ENCODE results near the gene ACOD1. TPM values are rescaled to one million over a fixed set of nuclear protein-coding genes. Genes with fewer than 3 reads are reported as not detected.
"Not testable (repeated sequence)": the region's sequence is repeated elsewhere in the genome, so short reads cannot be mapped to it uniquely, and the experiment has no call there.

ACOD1 gene
- total RNA-seq, 4 donors from 2014 or later: not detected

DNA sequence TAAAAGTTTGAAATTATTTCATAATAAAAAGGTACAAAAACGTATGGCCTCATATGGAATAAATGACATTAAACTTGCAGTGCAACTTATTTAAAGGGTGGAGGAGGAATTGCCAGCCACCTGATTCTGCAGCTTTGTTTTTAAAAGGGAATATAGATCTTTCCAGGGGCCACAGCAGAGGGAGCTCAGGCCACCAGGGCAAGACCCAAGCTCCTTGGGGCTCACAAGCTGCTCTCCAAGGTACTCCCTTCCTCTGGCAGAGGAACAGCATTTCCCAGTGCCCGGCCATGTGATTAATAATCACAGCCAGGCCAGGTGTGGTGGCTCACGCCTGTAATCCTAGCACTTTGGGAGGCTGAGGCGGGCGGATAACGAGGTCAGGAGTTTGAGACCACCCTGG, 6.2 kb downstream of the ACOD1 start:
- DNase-seq (ENCODE audit: low spot score in 2 of 2): no peak
- H3K4me3 ChIP-seq (ENCODE audit: low read depth, poor library complexity, severe bottlenecking): no peak overlapping the region
- WGBS, 2 donors: 77 to 85% methylated on average over 6 of the region's 6 CpGs
- no peak for TF ChIP-seq POLR2A (IDR thresholded peaks at IDR 0.05)
- intact Hi-C loops (cut with DNase I; ENCODE audit: low total_unique reads): no loop called here

DNA sequence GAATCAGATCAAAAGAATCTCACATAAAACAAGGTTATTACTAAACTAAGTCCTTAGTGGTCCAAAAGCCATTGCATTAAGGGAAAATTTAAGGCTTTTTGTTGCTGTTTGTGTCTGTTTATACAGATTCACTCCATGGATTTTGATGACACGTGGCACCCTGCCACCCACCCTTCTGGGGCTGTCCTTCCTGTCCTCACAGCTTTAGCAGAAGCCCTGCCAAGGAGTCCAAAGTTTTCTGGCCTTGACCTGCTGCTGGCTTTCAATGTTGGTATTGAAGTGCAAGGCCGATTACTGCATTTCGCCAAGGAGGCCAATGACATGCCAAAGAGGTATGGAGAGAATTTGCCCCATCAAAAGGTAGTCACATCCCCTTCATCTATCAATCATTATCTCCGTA, 6.9 kb downstream of the ACOD1 start:
- TF ChIP-seq POLR2A (IDR thresholded peaks at IDR 0.05): no peak
- TF ChIP-seq, protein P1, sequence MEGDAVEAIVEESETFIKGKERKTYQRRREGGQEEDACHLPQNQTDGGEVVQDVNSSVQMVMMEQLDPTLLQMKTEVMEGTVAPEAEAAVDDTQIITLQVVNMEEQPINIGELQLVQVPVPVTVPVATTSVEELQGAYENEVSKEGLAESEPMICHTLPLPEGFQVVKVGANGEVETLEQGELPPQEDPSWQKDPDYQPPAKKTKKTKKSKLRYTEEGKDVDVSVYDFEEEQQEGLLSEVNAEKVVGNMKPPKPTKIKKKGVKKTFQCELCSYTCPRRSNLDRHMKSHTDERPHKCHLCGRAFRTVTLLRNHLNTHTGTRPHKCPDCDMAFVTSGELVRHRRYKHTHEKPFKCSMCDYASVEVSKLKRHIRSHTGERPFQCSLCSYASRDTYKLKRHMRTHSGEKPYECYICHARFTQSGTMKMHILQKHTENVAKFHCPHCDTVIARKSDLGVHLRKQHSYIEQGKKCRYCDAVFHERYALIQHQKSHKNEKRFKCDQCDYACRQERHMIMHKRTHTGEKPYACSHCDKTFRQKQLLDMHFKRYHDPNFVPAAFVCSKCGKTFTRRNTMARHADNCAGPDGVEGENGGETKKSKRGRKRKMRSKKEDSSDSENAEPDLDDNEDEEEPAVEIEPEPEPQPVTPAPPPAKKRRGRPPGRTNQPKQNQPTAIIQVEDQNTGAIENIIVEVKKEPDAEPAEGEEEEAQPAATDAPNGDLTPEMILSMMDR (IDR thresholded peaks at IDR 0.05): no peak
- DNase-seq (ENCODE audit: low spot score in 2 of 2): no peak
- intact Hi-C loops (cut with DNase I; ENCODE audit: low total_unique reads): loop anchor here (5.0 kb wide), 1 partner anchor 1172 kb away; no protein-coding TSS in a partner anchor
- H3K4me3 ChIP-seq (ENCODE audit: low read depth, poor library complexity, severe bottlenecking): no peak overlapping the region
- 77 to 80% methylated on average over 4 of the region's 4 CpGs for WGBS, 2 donors

DNA sequence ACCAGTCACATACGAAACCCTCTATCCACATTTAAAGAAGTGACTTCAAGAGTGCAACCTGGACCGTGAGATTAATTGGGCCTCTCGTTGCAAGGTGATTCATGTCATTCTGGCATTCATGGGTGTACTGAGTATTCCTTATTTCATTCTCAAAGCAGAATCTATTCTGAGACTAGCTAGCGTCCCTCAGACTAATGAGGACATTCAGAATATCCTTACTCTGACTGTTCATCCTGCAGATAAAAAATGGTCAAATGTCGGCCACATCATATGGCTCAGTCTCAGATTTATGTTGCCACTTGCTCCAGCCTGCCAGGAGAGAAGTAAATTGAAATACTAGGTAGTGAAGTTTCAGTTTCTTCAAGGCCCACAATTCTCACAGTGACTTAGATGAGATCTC, 7.3 kb downstream of the ACOD1 start:
- TF ChIP-seq, protein P1 (IDR thresholded peaks at IDR 0.05): no peak
- no peak for TF ChIP-seq POLR2A (IDR thresholded peaks at IDR 0.05)
- no peak overlapping the region for H3K4me3 ChIP-seq (ENCODE audit: low read depth, poor library complexity, severe bottlenecking)
- no peak for DNase-seq (ENCODE audit: low spot score in 2 of 2)
- WGBS, 2 donors: 78 to 87% methylated on average over 5 of the region's 5 CpGs
- intact Hi-C loops (cut with DNase I; ENCODE audit: low total_unique reads): loop anchor here (5.0 kb wide), 1 partner anchor 1172 kb away; no protein-coding TSS in a partner anchor

DNA sequence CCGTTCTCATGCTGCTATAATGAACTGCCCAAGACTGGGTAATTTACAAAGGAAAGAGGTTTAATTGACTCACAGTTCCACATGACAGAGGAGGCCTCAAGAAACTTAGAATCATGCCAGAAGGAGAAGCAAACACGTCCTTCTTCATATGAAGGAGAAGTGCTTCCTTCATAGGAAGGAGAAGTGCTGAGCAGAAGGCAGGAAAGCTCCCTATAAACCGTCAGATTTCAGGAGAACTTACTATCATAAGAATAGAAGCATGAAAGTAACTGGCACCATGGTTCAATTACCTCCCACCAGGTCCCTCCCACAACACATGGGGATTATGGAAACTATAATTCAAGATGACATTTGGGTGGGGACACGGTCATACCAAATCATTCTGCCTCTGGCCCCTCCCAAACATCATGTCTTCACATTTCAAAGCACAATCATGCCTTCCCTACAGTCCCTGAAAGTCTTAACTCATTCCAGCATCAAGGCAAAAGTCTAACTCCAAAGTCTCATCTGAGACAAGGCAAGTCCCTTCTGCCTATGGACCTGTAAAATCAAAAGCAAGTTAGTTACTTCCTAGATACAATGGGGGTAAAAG, 10.6 kb downstream of the ACOD1 start:
- DNase-seq (ENCODE audit: low spot score in 2 of 2): no peak
- 77 to 80% methylated on average over 4 of the region's 4 CpGs for WGBS, 2 donors
- no peak overlapping the region for H3K4me3 ChIP-seq (ENCODE audit: low read depth, poor library complexity, severe bottlenecking)
- intact Hi-C loops (cut with DNase I; ENCODE audit: low total_unique reads): loop anchor here (5.0 kb wide), 1 partner anchor 1168 kb away; no protein-coding TSS in a partner anchor
- TF ChIP-seq, protein P1 (IDR thresholded peaks at IDR 0.05): no peak
- TF ChIP-seq POLR2A (IDR thresholded peaks at IDR 0.05): no peak

DNA sequence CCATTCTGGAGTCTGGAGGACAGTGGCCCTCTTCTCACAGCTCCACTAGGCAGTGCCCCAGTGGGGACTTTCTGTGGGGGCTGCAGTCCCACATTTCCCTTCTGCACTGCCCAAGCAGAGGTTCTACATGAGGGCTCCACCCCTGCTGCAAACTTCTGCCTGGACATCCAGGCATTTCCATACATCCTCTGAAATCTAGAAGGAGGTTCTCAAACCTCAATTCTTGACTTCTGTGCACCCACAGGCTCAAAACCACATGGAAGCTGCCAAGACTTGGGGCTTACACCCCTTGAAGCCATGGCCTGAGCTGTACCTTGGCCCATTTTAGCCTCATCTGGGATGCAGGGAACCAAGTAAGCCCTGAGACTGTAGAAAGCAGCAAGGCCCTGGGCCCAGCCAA, 11.4 kb downstream of the ACOD1 start:
- intact Hi-C loops (cut with DNase I; ENCODE audit: low total_unique reads): loop anchor here (5.0 kb wide), 1 partner anchor 1168 kb away; no protein-coding TSS in a partner anchor
- not testable (repeated sequence) for DNase-seq (ENCODE audit: low spot score in 2 of 2); H3K4me3 ChIP-seq (ENCODE audit: low read depth, poor library complexity, severe bottlenecking)

DNA sequence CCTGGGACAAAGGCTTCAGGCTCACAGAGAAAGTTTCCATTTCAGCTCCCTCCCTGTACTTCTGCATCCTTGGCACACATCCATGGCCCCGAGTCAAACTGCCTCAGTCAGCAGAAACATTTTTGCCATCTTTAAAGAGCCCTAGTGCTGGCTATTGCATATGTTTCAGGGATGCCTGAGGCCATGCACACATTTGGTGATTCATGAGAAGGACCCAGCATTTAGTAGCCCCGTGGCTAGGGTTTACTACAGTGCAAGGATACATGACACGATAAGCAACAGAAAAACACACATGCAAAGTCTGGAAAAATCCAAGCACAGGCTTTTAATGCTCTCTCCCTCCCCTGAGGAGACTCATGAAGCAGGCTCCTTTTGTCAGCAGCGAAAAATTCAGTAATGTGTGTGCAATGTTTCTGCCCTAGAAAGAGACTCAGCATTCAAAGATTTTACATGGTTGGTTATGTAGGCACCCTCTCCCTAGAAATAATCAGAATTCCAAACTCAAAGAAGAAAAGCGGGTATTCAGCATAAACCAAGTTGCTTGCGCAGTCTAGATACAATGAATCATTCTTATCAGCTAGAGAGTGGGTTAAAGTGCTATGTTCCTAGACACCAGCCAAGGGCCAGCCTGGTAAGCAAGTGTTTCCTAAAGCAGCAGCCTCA, 17.6 kb downstream of the ACOD1 start:
- intact Hi-C loops (cut with DNase I; ENCODE audit: low total_unique reads): no loop called here
- DNase-seq (ENCODE audit: low spot score in 2 of 2): peak in 1 of 2 donors; percentile 31
- no peak overlapping the region for H3K4me3 ChIP-seq (ENCODE audit: low read depth, poor library complexity, severe bottlenecking)

More for the DNA sequence above, 17.6 kb downstream of the ACOD1 start:
- 34 to 44% methylated on average over 6 of the region's 6 CpGs for WGBS, 2 donors
- TF ChIP-seq, protein P1 (IDR thresholded peaks at IDR 0.05): no peak
- TF ChIP-seq POLR2A (IDR thresholded peaks at IDR 0.05): no peak
